GM11168 (cell line): Measurements from ENCODE around the gene ATP6V1E1.

Experiments used
- in situ Hi-C: fragments of 300-500 bp; cut with MboI; formaldehyde crosslinking; loops from one replicate; pipeline ENCODE4 v1.12.0; 2022; ENCODE audit warnings: low sequenced_read_pairs; ENCODE audit not compliant: unreplicated experiment

ATP6V1E1 gene

DNA sequence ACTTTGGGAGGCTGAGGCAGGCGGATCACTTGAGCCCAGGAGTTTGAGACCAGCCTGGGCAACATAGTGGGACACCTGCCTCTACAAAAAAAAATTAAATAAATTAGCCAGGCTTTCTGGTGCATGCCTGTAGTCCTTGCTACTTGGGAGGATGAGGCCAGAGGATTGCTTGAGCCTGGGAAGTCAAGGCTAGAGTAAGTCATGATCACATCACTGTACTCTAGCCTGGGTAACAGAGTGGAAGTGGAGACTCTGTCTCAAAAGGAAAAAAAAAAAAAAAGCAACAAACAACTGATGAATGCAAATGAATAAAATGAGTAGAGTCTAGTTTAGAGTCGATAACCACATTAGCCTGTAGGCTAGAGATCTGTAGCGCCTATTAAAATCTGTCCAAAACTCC lies 6.1 kb upstream of the ATP6V1E1 start:
- in situ Hi-C loops, result no loop called here

DNA sequence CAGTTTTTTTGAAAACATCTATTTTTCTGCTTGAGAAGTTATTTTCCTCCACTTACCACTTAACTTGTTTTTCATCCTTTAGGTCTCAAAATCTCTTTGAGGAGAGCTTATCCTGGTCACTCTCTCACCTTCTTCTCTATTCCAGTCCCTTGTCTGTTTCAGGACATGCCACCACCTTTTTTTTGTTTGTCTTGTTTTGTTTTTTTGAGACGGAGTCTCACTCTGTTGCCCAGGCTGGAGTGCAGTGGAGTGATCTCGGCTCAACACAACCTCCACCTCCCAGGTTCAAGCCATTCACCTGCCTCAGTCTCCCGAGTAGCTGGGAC lies 5.4 kb upstream of the ATP6V1E1 start:
- in situ Hi-C loops, result no loop called here

DNA sequence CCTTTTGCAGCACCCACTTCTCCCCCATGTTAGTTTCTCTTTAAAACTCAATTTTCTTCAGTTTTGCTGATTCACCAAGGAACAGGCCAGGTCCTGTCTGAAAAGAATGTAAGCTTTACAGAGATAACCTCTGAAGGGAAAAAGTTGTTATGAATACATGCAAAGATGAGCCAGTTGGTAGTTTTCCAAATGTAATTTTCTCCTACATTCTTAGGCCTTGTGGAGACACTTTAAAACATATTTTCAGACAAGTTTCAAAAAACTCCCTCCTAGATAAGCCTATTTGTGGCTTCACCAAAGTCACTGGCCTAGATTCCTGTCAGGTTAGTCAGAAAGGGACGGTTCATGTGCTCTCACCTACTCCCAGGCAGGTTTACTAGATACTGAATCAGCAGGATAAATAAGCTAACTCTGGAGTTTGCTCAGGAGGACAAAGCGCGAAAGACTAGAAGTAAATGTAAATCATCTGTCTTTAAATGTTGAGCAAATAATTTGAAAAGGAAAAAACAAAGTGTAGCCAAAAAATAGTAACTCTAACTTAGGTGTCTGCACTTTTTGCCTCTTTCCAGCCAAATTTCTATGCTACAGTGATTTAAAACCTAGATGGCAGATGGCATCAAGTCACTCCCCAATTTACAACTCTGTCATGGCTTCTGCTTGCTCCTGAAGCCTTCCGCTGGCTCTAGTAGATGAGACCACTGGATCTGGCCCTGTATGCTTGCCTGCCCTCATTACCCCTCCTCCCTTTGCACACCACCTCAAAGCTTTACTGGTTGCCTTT lies 4.9 kb upstream of the ATP6V1E1 start:
- in situ Hi-C loops, result no loop called here

DNA sequence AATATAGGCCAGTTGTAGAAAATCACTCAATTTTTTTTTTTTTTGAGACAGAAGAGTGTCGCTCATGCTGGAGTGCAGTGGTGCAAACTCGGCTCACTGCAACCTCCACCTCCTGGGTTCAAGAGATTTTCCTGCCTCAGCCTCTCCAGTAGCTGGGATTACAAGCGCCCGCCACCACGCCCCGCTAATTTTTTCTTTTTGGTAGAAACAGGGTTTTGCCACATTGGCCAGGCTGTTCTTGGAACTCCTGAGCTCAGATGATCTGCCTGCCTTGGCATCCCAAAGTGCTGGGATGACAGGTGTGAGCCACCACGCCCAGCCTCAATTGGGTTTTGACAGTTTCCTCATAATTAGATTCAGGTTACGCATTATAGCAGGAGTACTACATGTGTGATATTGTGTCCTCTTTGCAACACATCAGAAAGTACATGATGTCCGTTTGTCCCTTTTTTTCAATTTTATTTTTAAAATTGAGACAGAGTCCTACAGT lies 2.6 kb upstream of the ATP6V1E1 start:
- in situ Hi-C loops, result no loop called here

DNA sequence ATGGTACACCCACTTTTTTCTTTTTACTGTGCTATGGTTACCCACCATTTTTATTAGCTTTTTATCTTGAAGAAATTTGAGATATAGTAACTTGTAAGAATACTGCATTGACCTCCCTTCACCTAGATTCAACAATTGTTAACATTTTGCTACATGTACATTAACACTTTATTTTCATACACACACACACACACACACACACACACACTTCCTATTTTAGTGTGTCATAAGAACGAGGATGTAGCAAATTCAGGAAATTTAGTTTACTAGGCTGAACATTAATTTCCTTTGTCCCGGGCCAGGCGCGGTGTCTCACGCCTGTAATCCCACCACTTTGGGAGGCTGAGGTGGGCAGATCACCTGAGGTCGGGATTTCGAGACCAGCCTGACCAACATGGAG lies 1.1 kb upstream of the ATP6V1E1 start:
- in situ Hi-C loops, result no loop called here

DNA sequence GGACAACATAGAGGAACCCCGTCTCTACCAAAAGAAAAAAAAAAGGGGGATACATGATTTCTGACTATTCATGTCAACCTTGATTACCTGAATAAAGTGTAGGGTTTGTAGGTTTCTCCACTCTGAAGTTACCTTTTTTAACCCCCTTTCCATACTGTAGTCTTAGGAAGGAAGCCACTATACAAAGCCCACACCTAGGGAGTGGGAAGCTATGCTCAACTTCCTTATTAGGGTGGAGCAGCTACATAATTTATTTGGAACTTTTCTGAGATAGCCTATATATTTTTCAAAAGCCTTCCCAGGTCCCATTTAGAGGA lies 582 bp upstream of the ATP6V1E1 start:
- in situ Hi-C loops, result no loop called here

DNA sequence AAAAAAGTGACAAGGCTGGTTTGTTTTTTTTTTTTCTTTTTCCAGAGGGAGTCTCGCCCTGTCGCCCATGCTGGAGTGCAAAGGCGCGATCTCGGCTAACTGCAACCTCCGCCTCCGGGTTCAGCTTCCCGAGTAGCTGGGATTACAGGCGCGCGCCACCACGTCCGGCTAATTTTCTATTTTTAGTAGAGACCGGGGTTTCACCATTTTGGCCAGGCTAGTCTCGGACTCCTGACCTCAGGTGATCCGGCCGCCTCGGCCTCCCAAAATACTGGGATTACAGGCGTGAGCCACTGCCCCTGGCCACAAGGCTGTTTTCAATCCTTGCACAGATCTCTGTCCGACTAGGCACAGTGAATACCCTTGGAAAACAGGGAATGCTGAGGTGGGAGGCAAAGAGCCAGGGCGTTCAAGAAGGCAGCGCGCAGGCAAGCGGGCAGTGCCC lies 566 bp downstream of the ATP6V1E1 start:
- in situ Hi-C loops, result no loop called here

DNA sequence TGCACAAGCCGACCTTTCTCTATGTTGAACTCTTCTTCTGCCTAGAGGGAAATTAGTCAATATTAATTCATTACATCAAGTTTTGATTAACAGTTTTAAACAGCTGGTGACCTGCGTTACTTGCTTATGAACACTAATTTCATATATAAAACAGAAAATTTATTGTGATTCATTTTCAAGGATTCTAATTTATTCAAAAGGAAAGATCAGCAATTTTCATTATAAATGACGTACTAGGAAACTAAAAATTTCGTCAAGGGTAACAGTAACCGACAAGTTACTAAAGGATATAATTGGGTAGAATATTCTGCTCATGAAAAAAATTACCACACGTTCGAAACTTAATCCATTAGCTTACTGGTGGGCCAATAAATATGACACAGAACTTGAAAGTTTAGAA lies 15.3 kb downstream of the ATP6V1E1 start:
- in situ Hi-C loops, result no loop called here

DNA sequence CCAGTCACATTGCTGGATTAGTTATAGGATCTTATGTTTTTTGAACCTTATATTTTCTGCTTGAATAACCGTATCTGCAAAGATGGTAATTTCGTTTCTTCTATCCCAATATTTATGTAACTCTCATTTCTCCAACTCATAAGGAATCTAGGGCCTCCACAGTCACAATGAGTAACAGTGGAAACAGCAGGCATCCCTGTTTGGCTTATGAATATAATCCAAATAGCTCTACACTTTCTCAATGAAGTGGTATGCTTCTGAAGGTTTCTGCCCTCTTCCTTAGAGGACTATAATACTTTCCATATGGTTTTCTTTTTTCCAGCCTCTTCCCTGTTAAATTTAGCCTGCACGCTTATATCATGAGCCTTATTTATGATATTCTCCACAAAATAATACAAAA lies 16.5 kb downstream of the ATP6V1E1 start:
- in situ Hi-C loops, result no loop called here

DNA sequence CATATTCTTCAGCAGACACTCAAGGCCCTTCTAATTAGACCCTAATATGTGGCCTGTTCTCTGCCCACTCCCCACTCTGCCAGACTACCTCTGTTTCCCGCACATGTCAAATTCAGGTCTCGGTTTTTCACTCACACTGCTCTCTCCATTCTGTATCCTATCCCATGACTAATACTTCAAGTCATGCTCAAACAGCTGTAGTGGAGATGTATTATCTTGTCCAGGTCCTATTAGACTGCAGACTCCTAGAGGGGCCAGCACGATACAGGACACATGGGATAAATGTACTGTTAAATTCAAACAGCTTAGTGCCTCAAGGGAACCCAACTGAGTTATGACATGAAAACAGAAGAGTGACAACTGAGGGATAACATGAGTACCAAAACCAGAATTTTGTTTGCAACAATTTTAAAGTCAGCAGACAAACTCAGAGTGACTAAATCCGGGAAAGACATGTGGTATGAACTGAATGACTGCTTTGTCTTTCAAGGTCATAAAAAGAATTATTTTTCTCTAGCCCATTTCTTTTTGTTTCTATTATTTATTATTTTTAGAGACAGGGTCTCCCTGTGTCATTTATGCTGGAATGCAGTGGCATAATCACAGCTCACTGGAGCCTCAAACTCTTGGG lies 20.5 kb downstream of the ATP6V1E1 start:
- in situ Hi-C loops, result no loop called here

DNA sequence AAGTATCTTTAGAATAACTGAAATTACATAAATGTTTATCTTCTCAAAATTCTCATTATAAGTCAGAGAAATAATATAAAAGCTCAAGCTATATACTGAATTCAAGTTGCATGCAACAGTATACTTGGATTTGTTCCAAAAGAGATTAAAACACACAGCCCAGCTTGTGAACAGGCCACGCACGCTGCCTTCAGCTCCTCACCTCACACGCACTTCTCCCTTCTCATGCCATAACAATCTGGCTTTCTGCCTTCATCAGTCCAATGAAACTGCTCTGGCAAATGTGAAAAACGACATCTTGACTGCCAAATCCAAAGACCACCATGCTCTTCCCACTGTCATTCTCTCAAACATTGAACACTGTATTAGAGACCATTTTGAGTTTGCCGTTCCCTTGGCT lies 22.1 kb downstream of the ATP6V1E1 start:
- in situ Hi-C loops, result no loop called here

DNA sequence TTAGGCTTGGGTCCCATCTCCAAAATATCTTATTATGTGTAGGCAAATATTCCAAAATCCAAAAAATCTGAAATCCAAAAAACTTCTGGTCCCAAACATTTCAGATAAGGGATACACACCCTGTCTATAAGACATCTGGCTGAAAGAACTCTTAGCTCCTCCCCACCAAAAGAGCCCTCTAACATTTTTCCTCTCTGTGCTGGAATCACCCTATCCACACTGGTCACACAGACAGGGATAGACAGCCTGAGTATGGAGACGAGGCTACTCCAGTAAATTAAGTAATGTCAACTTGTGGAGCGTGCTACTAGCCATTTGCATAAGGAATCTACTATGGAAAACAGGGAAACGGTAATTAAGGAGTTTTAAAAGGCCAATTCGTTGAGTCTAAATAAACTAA lies 24.9 kb downstream of the ATP6V1E1 start:
- in situ Hi-C loops, result no loop called here

DNA sequence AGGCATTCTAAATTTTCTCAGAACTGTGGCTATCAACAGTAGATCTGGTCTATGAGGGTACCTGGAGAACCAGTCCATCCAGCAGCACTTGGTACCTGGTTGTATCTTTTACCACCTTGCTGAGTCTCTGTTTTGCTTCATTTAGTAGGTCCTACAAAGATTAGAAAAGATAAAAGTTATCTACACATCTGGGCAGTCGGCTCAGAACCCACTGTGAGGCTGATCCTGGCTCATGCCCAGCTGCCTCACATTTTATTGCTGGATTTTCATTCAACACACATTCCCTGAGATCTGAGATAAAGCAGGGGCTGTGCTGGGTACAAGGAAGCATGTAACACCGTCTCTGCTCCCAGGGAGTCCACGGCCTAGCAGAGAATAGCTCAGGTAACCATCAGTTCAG lies 27.5 kb downstream of the ATP6V1E1 start:
- in situ Hi-C loops, result no loop called here

DNA sequence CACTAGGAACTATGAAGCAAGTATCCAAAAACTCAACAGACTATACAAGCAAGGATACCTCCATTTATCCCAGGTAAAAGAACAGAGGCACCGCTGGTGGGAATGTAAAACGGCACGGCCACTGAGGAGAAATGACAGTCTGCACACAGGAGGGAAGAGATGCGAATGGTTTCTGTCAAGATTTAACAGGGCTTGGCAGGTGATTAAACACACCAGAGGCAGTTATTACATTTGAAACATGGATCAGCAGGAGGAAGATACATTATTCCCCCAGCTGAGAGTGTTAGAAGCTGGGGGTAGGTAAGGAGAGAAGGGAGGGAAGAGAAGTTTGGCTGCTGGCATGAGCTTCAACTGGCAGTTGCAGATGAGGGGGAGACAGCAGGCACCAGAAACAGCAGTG lies 30.2 kb downstream of the ATP6V1E1 start:
- in situ Hi-C loops, result no loop called here

DNA sequence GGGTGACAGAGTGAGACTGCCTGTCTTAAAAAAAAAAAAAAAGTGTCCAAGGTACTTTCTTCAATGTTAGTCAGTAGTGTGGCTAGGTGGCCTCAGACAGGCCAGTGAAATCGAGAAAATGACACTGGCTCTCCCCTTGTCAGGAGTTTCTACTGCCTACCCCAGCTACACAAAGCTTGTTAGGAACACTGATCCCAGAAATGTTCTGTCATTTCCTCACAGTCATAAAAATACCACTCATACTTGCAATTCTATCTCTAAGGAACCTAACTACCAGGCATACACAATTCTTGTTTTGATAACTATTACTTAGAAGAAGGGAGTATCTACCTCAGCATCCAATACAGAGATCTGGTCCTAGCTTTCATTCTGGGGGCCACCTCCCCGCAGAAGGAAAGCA lies 31.3 kb downstream of the ATP6V1E1 start:
- in situ Hi-C loops, result no loop called here

DNA sequence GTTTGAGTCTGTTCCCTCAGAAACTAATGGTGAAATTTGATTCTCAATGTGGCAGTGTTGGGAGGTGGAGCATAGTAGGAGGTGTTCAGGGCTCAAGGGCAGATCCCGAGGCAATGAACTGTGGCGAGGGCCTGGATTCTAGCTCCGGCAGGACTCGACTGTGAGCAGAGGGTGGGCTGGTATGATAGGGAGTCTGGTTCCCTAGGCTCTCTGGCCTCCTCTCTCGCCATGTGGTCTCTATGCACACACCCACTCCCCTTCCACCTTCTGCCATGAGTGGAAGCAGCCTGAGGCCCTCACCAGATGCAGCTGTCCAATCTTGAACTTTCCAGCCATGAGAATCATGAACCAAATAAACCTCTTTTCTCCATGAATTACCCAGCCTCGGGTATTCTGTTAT lies 32.3 kb downstream of the ATP6V1E1 start:
- in situ Hi-C loops, result no loop called here

DNA sequence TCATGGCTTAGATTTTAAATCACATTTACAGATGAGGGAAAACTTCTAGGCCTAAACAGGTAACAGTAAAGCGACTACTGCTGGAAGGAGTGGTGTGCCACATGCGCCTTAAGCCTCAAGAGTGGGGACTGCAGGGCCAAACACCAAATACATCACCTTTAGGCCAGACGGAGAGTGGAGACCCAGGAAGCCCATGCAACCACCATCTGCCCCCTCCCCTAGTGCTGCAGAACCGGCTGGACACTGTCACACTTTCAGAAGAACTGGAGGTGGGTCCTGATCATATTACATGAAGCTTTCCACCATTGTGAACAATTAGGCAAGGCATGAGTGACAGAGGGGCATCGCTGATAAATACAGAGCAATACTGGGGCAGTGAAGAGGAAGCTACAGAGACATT lies 36.3 kb downstream of the ATP6V1E1 start:
- in situ Hi-C loops, result no loop called here

DNA sequence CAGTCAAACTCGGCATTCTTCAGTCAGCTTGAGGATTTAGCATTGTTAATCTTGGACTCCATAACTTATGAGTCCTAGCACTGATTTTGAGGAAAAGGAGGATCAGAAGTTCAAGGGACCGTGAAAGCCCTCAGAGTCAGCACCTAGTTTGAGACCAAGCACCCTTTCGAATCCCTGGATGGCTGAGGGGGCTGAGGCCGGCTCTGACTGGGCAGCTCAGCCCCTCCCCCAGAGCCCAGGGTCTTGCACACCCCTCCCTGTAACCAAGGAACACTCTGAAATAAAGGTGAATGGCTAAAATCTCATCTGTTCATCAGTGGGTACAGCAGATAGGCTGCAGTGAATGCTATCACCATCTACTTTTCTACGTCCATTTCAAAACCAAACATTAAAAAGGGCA lies 38.0 kb downstream of the ATP6V1E1 start:
- in situ Hi-C loops, result no loop called here

DNA sequence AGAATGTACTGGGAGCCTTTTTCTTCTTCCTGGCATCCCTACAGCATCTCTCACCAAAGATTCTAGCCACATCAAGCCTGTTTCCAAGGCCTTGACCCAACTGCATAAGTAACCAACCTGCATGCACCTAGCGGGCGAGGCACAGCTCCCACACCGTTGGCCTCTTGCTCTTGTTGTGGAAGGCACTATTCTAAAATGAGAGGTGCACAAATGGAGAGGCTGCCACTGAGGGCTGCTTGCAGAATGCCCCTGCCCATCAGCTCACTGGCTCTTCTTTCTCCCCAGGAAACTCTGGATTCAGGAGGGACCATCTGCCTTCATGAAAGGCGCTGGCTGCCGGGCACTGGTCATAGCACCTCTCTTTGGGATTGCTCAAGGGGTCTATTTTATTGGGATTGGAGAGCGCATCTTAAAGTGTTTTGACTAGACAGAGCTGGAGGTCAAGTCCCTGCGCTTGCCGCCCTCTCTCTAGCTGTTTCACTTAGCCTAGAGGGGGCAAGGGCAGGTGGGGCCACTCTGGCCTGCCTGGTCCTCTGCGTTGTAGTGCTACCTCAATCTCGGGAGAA lies 38.7 kb downstream of the ATP6V1E1 start:
- in situ Hi-C loops, result no loop called here

DNA sequence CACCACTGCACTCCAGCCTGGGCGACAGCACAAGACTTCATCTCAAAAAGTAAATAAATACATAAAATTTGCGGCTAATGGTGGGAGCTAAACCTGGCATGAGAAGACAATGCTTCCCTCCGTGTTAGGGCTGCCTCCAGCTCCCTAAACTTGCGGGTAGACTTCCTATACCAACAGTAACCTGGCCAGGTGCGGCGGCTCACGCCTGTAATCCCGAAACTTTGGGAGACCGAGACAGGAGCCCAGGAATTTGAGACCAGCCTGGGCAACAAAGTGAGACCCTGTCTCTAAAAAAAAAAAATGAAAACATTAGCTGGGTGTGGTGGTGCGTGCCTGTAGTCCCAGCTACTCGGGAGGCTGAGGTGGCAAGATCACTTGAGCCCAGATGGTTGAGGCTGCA lies 39.9 kb downstream of the ATP6V1E1 start:
- in situ Hi-C loops, result no loop called here

DNA sequence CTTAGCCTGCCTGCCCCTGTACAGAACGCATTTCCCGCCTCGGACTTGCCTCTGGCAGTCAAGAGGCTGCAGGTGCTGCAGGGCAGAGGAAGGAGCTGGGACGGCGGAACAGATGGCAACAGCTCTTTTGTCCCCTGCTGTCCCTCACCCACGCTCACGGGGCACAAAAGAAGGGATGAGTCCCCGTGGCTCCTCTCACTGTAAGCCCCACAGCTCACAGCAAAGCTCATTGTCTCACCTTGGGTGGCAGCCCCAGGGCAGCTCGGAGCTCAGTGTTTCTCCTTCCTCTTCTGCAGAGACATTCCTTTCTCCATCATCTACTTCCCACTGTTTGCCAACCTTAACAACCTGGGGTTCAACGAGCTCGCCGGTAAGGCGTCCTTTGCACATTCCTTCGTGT lies 40.9 kb downstream of the ATP6V1E1 start:
- in situ Hi-C loops, result no loop called here
